ENCODE results near the gene ENTHD1.

- TF ChIP-seq CTCF (IDR thresholded peaks at IDR 0.05; ENCODE audit: insufficient read depth, low read length, poor library complexity, severe bottlenecking) (no peak), EZH2phosphoT487 (conservative IDR thresholded peaks at IDR 0.05; ENCODE audit: low read length) (no peak)
Measured at GRCh38 chr22:39743935-39744334, 149.6 kb downstream of the ENTHD1 start.

All from SU-DHL-6 (cell line).